Measurements from ENCODE around the gene ADCY10. TPM values are rescaled to one million over a fixed set of nuclear protein-coding genes. Genes with fewer than 3 reads are reported as not detected.

ADCY10 gene
- total RNA-seq, 6 donors from 2014 or later = 0.11 to 0.49 (median 0.18) TPM; not detected in 2

- Histone ChIP-seq H3K9me3 (no peaks in the 10 kb centered on the region), H3K4me1 (peaks cover 0 to 3% (median 1%) of the 10 kb centered on the region in 4 donors), H3K4me3 (no peak overlapping the region), H3K27ac (no peak overlapping the region), H3K27me3 (no peaks in the 10 kb centered on the region), H3K36me3 (no peaks in the 10 kb centered on the region)
- WGBS, 2 donors = 83 to 92% methylated on average over 4 of the region's 4 CpGs
- ATAC-seq (ENCODE audit: low FRiP score in 2 of 2) = no peak
- TF ChIP-seq POLR2AphosphoS5 (IDR thresholded peaks at IDR 0.05) = no peak
- no peak for TF ChIP-seq EP300 (IDR thresholded peaks at IDR 0.05)
- TF ChIP-seq, protein P1, sequence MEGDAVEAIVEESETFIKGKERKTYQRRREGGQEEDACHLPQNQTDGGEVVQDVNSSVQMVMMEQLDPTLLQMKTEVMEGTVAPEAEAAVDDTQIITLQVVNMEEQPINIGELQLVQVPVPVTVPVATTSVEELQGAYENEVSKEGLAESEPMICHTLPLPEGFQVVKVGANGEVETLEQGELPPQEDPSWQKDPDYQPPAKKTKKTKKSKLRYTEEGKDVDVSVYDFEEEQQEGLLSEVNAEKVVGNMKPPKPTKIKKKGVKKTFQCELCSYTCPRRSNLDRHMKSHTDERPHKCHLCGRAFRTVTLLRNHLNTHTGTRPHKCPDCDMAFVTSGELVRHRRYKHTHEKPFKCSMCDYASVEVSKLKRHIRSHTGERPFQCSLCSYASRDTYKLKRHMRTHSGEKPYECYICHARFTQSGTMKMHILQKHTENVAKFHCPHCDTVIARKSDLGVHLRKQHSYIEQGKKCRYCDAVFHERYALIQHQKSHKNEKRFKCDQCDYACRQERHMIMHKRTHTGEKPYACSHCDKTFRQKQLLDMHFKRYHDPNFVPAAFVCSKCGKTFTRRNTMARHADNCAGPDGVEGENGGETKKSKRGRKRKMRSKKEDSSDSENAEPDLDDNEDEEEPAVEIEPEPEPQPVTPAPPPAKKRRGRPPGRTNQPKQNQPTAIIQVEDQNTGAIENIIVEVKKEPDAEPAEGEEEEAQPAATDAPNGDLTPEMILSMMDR (IDR thresholded peaks at IDR 0.05) = no peak
- TF ChIP-seq POLR2A (IDR thresholded peaks at IDR 0.05) = no peak
- no peak for DNase-seq
Measured at GRCh38 chr1:167927046-167927754, 13.3 kb upstream of the ADCY10 start.

DNA sequence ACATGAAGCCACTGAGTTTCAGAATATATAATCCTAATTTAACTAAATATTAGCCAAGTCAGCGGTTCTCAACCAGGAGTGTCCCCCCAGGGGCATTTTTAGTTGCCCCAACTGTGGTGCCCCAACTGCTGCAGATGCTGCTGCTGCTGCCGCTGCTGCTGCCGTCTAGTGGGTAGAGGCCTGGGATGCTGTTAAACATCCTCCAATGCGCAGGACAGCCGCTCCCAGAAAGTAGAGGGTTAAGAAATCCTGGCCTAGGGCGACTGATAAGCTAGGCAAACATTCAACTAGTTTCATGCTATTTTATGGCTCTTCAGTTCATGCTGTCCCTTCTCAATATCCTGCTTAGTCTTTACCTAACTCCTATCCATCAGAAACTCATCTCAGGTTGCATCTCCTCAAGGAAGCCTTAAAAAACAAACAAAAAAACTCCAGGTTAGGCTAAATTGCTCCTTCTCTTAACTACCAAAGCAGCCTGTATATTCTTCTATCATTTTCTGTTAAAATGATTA is 12.6 kb upstream of the ADCY10 start:
- Histone ChIP-seq H3K27ac (no peak overlapping the region), H3K4me1 (peaks cover 0 to 4% (median 3%) of the 10 kb centered on the region in 4 donors), H3K4me3 (no peak overlapping the region), H3K9me3 (no peaks in the 10 kb centered on the region), H3K36me3 (no peaks in the 10 kb centered on the region), H3K27me3 (no peaks in the 10 kb centered on the region)
- 82 to 84% methylated on average over 6 of the region's 6 CpGs for WGBS, 2 donors
- DNase-seq (peak in 1 of 2 donors; percentile 17), ATAC-seq (ENCODE audit: low FRiP score in 2 of 2) (no peak)
- TF ChIP-seq POLR2AphosphoS5 (IDR thresholded peaks at IDR 0.05) (no peak), EP300 (IDR thresholded peaks at IDR 0.05) (no peak), POLR2A (IDR thresholded peaks at IDR 0.05) (no peak)
- TF ChIP-seq, protein P1 (IDR thresholded peaks at IDR 0.05) = no peak

GRCh38 chr1:167924543-167925231 is 10.8 kb upstream of the ADCY10 start:
- no peaks in the 10 kb centered on the region for H3K36me3 ChIP-seq
- TF ChIP-seq, protein P1 (IDR thresholded peaks at IDR 0.05) = no peak
- TF ChIP-seq POLR2A (IDR thresholded peaks at IDR 0.05) = no peak
- TF ChIP-seq POLR2AphosphoS5 (IDR thresholded peaks at IDR 0.05) = no peak
- TF ChIP-seq EP300 (IDR thresholded peaks at IDR 0.05) = no peak
- H3K9me3 ChIP-seq = no peaks in the 10 kb centered on the region
- DNase-seq (no peak), ATAC-seq (ENCODE audit: low FRiP score in 2 of 2) (no peak)
- peaks cover 0 to 4% (median 3%) of the 10 kb centered on the region in 4 donors for H3K4me1 ChIP-seq
- no peak overlapping the region for H3K4me3 ChIP-seq
- H3K27ac ChIP-seq = no peak overlapping the region
- WGBS, 2 donors = 87 to 91% methylated on average over 2 of the region's 2 CpGs
- no peaks in the 10 kb centered on the region for H3K27me3 ChIP-seq

- Histone ChIP-seq H3K36me3 (no peaks in the 10 kb centered on the region), H3K4me3 (no peak overlapping the region), H3K27me3 (no peaks in the 10 kb centered on the region), H3K4me1 (peaks cover 0 to 4% (median 3%) of the 10 kb centered on the region in 4 donors), H3K9me3 (no peaks in the 10 kb centered on the region), H3K27ac (no peak overlapping the region)
- WGBS, 2 donors = 83 to 94% methylated on average over 2 of the region's 2 CpGs
- TF ChIP-seq, protein P1 (IDR thresholded peaks at IDR 0.05) = no peak
- TF ChIP-seq POLR2A (IDR thresholded peaks at IDR 0.05) = no peak
- no peak for TF ChIP-seq POLR2AphosphoS5 (IDR thresholded peaks at IDR 0.05)
- TF ChIP-seq EP300 (IDR thresholded peaks at IDR 0.05) = no peak
- DNase-seq = no peak
- ATAC-seq (ENCODE audit: low FRiP score in 2 of 2) = no peak
Measured at GRCh38 chr1:167924102-167924501, 10.2 kb upstream of the ADCY10 start.
